WTC11 (cell line): Measurements from ENCODE around the gene RNASE7. TPM values are rescaled to one million over a fixed set of nuclear protein-coding genes. Genes with fewer than 3 reads are reported as not detected.
A peak's percentile ranks its signal among the peaks of the same experiment; 100 is the strongest.

Experiments used
- ATAC-seq: fragments of 200-7000 bp; cut with Tn5 transposase; 2 replicates; pipeline ENCODE4 v1.10.0; 2021; ENCODE audit warnings: mild to moderate bottlenecking, moderate library complexity
- CTCF ChIA-PET: fragments of 300-600 bp; sonication (Branson Sonifier 250); formaldehyde crosslinking; loops from one replicate; lab custom pipeline; 2021; ENCODE audit warnings: antibody characterized with exemption; lab: Charles Lee
- POLR2A ChIA-PET: fragments of 350-600 bp; sonication (Branson Sonifier 250); formaldehyde crosslinking; loops from one replicate; lab custom pipeline; 2021; ENCODE audit warnings: antibody characterized with exemption; lab: Charles Lee
- DNase-seq: peaks from one replicate; pipeline ENCODE4 v3.0.0; 2021; ENCODE audit warnings: low spot score
- H3K27ac Mint-ChIP-seq: 2 replicates; pipeline ENCODE4 v1.8.0; 2021; ENCODE audit warnings: mixed read lengths
- H3K27me3 Mint-ChIP-seq: 2 replicates; pipeline ENCODE4 v1.8.0; 2021; ENCODE audit warnings: low read depth, mild to moderate bottlenecking, moderate library complexity, mixed read lengths
- H3K36me3 Mint-ChIP-seq: 2 replicates; pipeline ENCODE4 v1.8.0; 2021; ENCODE audit warnings: mixed read lengths
- H3K4me1 Mint-ChIP-seq: 2 replicates; pipeline ENCODE4 v1.8.0; 2022; ENCODE audit warnings: mixed read lengths
- H3K4me3 Mint-ChIP-seq: 2 replicates; pipeline ENCODE4 v1.8.0; 2021; ENCODE audit warnings: mild to moderate bottlenecking, moderate library complexity, mixed read lengths
- H3K9me3 Mint-ChIP-seq: 2 replicates; pipeline ENCODE4 v1.8.0; 2021; ENCODE audit warnings: mixed read lengths
- ESRRA ChIP-seq: sonication (generic); formaldehyde crosslinking; IDR thresholded peaks from 2 replicates; pipeline ENCODE4 v1.8.1; 2022; ENCODE audit warnings: mild to moderate bottlenecking, missing genetic modification reagents, borderline replicate concordance
- ETV6 ChIP-seq: sonication (generic); formaldehyde crosslinking; IDR thresholded peaks from 2 replicates; pipeline ENCODE4 v1.8.1; 2022; ENCODE audit warnings: mild to moderate bottlenecking, missing genetic modification reagents
- GRHL2 ChIP-seq: fragments of 250-450 bp; sonication (Bioruptor Pico); IDR thresholded peaks from 2 replicates; pipeline ENCODE4 v1.8.0; 2022; ENCODE audit warnings: mild to moderate bottlenecking, moderate library complexity; ENCODE audit not compliant: insufficient replicate concordance, severe bottlenecking
- IRF2 ChIP-seq: sonication (generic); formaldehyde crosslinking; IDR thresholded peaks from 2 replicates; pipeline ENCODE4 v1.8.0; 2022; ENCODE audit warnings: low read depth, missing genetic modification reagents, borderline replicate concordance
- NFATC4 ChIP-seq: fragments of 250-450 bp; sonication (Bioruptor Pico); IDR thresholded peaks from 2 replicates; pipeline ENCODE4 v1.9.0; 2021; ENCODE audit warnings: mild to moderate bottlenecking
- PRDM15 ChIP-seq: sonication (generic); formaldehyde crosslinking; IDR thresholded peaks from 2 replicates; pipeline ENCODE4 v1.8.0; 2022; ENCODE audit warnings: missing genetic modification reagents
- SMAD3 ChIP-seq: sonication (generic); formaldehyde crosslinking; IDR thresholded peaks from 2 replicates; pipeline ENCODE4 v1.8.0; 2022; ENCODE audit warnings: missing genetic modification reagents, mild to moderate bottlenecking, borderline replicate concordance
- TCF7 ChIP-seq: sonication (generic); formaldehyde crosslinking; IDR thresholded peaks from 2 replicates; pipeline ENCODE4 v1.8.0; 2022; ENCODE audit warnings: mild to moderate bottlenecking, low read depth, missing genetic modification reagents, moderate library complexity
- TEAD4 ChIP-seq: sonication (generic); formaldehyde crosslinking; IDR thresholded peaks from 2 replicates; pipeline ENCODE4 v1.8.0; 2022; ENCODE audit warnings: mild to moderate bottlenecking, missing genetic modification reagents
- TP53 ChIP-seq: sonication (generic); formaldehyde crosslinking; IDR thresholded peaks from 2 replicates; pipeline ENCODE4 v1.8.1; 2023; ENCODE audit warnings: mild to moderate bottlenecking, missing genetic modification reagents
- ZNF232 ChIP-seq: sonication (generic); formaldehyde crosslinking; IDR thresholded peaks from 2 replicates; pipeline ENCODE4 v1.8.0; 2022; ENCODE audit warnings: mild to moderate bottlenecking, missing genetic modification reagents
- ZNF263 ChIP-seq: sonication (generic); formaldehyde crosslinking; IDR thresholded peaks from 2 replicates; pipeline ENCODE4 v1.8.1; 2022; ENCODE audit warnings: low read depth, mild to moderate bottlenecking, moderate library complexity, missing genetic modification reagents
- ZNF423 ChIP-seq: fragments of 250-450 bp; sonication (Bioruptor Pico); IDR thresholded peaks from 2 replicates; pipeline ENCODE4 v2.1.2; 2022; ENCODE audit warnings: mild to moderate bottlenecking, moderate library complexity
- ZNF671 ChIP-seq: fragments of 250-450 bp; sonication (Bioruptor Pico); IDR thresholded peaks from 2 replicates; pipeline ENCODE4 v1.8.0; 2021; ENCODE audit warnings: mild to moderate bottlenecking
- total RNA-seq: library from RNA; stranded (reverse); gene quantifications from 3 replicates; pipeline ENCODE4 v1.2.3, GENCODE V29; 2021
- TF ChIP-seq, protein P1 (sequence below): fragments of 250-450 bp; sonication (Bioruptor Pico); conservative IDR thresholded peaks from 2 replicates; pipeline ENCODE4 v1.9.0; 2021; ENCODE audit warnings: mild to moderate bottlenecking
- TF ChIP-seq, protein P2 (sequence below): sonication (generic); formaldehyde crosslinking; IDR thresholded peaks from 2 replicates; pipeline ENCODE4 v1.8.1; 2022; ENCODE audit warnings: missing genetic modification reagents, borderline replicate concordance
- TF ChIP-seq, protein P3 (sequence below): sonication (generic); formaldehyde crosslinking; IDR thresholded peaks from 2 replicates; pipeline ENCODE4 v1.8.1; 2023; ENCODE audit warnings: mild to moderate bottlenecking, missing genetic modification reagents
- TF ChIP-seq, protein P4 (sequence below): sonication (generic); formaldehyde crosslinking; IDR thresholded peaks from 2 replicates; pipeline ENCODE4 v1.8.0; 2023; ENCODE audit warnings: missing genetic modification reagents, mild to moderate bottlenecking, borderline replicate concordance

RNASE7 gene
- total RNA-seq, 1 experiment from 2014 or later, result not detected

- TF ChIP-seq, protein P1, sequence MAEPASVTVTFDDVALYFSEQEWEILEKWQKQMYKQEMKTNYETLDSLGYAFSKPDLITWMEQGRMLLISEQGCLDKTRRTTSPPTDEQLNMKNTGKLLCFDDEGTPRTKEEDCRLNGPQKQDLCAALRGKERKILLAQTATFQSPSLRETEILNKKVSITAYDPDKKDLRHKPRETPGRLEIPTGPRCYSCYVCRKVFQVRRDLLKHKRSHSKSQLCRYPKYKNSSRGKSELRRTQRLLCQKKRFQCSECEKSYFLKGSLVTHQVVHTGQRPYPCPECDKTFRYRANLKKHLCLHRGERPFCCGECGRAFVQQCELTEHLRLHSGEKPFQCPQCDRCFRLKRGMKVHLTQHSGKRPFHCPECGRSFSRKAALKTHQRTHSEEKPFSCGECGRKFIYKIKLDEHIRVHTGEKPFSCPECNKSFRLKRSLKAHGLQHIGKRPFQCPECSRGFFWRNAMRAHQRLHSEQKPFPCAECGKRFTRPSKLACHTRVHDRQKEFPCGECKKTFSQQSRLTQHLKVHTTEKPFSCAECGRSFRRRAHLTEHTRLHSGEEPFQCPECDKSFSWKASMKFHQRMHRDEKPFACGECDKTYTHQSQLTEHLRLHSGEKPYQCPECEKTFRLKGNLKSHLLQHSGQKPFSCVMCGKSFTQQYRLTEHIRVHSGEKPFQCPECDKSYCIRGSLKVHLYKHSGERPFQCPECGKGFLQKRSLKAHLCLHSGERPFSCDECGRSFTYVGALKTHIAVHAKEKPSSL, result no peak
- TF ChIP-seq IRF2 (CRISPR knock-in tag) (no peak), ZNF232 (CRISPR knock-in tag) (no peak), ESRRA (CRISPR knock-in tag) (no peak)
- TF ChIP-seq, protein P2, sequence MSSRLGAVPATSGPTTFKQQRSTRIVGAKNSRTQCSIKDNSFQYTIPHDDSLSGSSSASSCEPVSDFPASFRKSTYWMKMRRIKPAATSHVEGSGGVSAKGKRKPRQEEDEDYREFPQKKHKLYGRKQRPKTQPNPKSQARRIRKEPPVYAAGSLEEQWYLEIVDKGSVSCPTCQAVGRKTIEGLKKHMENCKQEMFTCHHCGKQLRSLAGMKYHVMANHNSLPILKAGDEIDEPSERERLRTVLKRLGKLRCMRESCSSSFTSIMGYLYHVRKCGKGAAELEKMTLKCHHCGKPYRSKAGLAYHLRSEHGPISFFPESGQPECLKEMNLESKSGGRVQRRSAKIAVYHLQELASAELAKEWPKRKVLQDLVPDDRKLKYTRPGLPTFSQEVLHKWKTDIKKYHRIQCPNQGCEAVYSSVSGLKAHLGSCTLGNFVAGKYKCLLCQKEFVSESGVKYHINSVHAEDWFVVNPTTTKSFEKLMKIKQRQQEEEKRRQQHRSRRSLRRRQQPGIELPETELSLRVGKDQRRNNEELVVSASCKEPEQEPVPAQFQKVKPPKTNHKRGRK, result no peak
Observed at GRCh38 chr14:20998139-20998538, 44.0 kb upstream of the RNASE7 start (continued).

- peak; percentile 63 for DNase-seq
- Mint-ChIP-seq H3K27me3 (no peaks in the 10 kb centered on the region; the same call in 1 of the 2 replicates), H3K36me3 (peaks cover 30% of the 10 kb centered on the region), H3K4me3 (peak within 1 kb of the TSS; percentile 32), H3K4me1 (peaks cover 18% of the 10 kb centered on the region), H3K27ac (peak within 1 kb of the TSS; percentile 55), H3K9me3 (no peaks in the 10 kb centered on the region)
- ChIA-PET POLR2A (interaction anchor here (1.0 to 1.3 kb wide), 3 partner anchors 16 to 96 kb away, joined by 3 to 4 read pairs (median 3); no protein-coding TSS in a partner anchor), CTCF (interaction anchor here (0.7 to 5.6 kb wide), 14 partner anchors 11 to 132 kb away, joined by 3 to 78 read pairs (median 5); partner anchors contain the start of gene ARHGEF40)
- TF ChIP-seq, protein P3, sequence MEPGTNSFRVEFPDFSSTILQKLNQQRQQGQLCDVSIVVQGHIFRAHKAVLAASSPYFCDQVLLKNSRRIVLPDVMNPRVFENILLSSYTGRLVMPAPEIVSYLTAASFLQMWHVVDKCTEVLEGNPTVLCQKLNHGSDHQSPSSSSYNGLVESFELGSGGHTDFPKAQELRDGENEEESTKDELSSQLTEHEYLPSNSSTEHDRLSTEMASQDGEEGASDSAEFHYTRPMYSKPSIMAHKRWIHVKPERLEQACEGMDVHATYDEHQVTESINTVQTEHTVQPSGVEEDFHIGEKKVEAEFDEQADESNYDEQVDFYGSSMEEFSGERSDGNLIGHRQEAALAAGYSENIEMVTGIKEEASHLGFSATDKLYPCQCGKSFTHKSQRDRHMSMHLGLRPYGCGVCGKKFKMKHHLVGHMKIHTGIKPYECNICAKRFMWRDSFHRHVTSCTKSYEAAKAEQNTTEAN, result no peak
- TF ChIP-seq ZNF423 (CRISPR knock-in tag) (no peak), ZNF263 (CRISPR knock-in tag) (no peak), TCF7 (CRISPR knock-in tag) (no peak), GRHL2 (no peak), TP53 (CRISPR knock-in tag) (no peak), ZNF671 (no peak), ETV6 (CRISPR knock-in tag) (no peak), SMAD3 (CRISPR knock-in tag) (no peak), PRDM15 (no peak), TEAD4 (no peak), NFATC4 (CRISPR knock-in tag) (no peak)
- TF ChIP-seq, protein P4, sequence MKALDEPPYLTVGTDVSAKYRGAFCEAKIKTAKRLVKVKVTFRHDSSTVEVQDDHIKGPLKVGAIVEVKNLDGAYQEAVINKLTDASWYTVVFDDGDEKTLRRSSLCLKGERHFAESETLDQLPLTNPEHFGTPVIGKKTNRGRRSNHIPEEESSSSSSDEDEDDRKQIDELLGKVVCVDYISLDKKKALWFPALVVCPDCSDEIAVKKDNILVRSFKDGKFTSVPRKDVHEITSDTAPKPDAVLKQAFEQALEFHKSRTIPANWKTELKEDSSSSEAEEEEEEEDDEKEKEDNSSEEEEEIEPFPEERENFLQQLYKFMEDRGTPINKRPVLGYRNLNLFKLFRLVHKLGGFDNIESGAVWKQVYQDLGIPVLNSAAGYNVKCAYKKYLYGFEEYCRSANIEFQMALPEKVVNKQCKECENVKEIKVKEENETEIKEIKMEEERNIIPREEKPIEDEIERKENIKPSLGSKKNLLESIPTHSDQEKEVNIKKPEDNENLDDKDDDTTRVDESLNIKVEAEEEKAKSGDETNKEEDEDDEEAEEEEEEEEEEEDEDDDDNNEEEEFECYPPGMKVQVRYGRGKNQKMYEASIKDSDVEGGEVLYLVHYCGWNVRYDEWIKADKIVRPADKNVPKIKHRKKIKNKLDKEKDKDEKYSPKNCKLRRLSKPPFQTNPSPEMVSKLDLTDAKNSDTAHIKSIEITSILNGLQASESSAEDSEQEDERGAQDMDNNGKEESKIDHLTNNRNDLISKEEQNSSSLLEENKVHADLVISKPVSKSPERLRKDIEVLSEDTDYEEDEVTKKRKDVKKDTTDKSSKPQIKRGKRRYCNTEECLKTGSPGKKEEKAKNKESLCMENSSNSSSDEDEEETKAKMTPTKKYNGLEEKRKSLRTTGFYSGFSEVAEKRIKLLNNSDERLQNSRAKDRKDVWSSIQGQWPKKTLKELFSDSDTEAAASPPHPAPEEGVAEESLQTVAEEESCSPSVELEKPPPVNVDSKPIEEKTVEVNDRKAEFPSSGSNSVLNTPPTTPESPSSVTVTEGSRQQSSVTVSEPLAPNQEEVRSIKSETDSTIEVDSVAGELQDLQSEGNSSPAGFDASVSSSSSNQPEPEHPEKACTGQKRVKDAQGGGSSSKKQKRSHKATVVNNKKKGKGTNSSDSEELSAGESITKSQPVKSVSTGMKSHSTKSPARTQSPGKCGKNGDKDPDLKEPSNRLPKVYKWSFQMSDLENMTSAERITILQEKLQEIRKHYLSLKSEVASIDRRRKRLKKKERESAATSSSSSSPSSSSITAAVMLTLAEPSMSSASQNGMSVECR (CRISPR knock-in tag), result no peak
- peak; percentile 90 for ATAC-seq
Observed at GRCh38 chr14:20998674-20999366, 43.3 kb upstream of the RNASE7 start, which contains the start of gene SLC39A2. Gene SLC39A2 (plus strand): TSS chr14:20999293. CDS start chr14:20999447, 154 bp downstream.
